DMS 273 (cell line): ENCODE data around the gene ERGIC1.

Experiments
- DNase-seq: peaks from one replicate; lab custom pipeline; 2025; ENCODE audit not compliant: unreplicated experiment; lab: John Stamatoyannopoulos, UW

ERGIC1 gene

GRCh38 chr5:172942556-172942955 lies 108.5 kb downstream of the ERGIC1 start:
- no peak for DNase-seq

- DNase-seq: peak; percentile 71
Observed at GRCh38 chr5:172943283-172943841, 109.3 kb downstream of the ERGIC1 start.

GRCh38 chr5:172943906-172944305 lies 109.9 kb downstream of the ERGIC1 start:
- no peak for DNase-seq

GRCh38 chr5:172944741-172945140 lies 110.7 kb downstream of the ERGIC1 start:
- no peak for DNase-seq

- DNase-seq: no peak
Observed at GRCh38 chr5:172945151-172945550, 111.1 kb downstream of the ERGIC1 start.

- DNase-seq: no peak
Observed at GRCh38 chr5:172946146-172946545, 112.1 kb downstream of the ERGIC1 start.

- DNase-seq: no peak
Observed at GRCh38 chr5:172949426-172949825, 115.4 kb downstream of the ERGIC1 start.

- DNase-seq: no peak
Observed at GRCh38 chr5:172950176-172950965, 116.3 kb downstream of the ERGIC1 start.

- no peak for DNase-seq
Observed at GRCh38 chr5:172951371-172952033, 117.5 kb downstream of the ERGIC1 start.

- no peak for DNase-seq
Observed at GRCh38 chr5:172952034-172952511, 118.0 kb downstream of the ERGIC1 start.

- no peak for DNase-seq
Observed at GRCh38 chr5:172953776-172954675, 120.0 kb downstream of the ERGIC1 start.

- no peak for DNase-seq
Observed at GRCh38 chr5:172954751-172955159, 120.7 kb downstream of the ERGIC1 start.

GRCh38 chr5:172956228-172956627 lies 122.2 kb downstream of the ERGIC1 start:
- DNase-seq: no peak

- peak; percentile 18 for DNase-seq
Observed at GRCh38 chr5:172956936-172957335, 122.9 kb downstream of the ERGIC1 start.

- no peak for DNase-seq
Observed at GRCh38 chr5:172957458-172957857, 123.4 kb downstream of the ERGIC1 start.

GRCh38 chr5:172958331-172959046 lies 124.4 kb downstream of the ERGIC1 start:
- peak; percentile 78 for DNase-seq

GRCh38 chr5:172959824-172960799 lies 126.1 kb downstream of the ERGIC1 start:
- no peak for DNase-seq

- no peak for DNase-seq
Observed at GRCh38 chr5:172969921-172970320, 135.9 kb downstream of the ERGIC1 start.

- DNase-seq: no peak
Observed at GRCh38 chr5:172971482-172971881, 137.4 kb downstream of the ERGIC1 start.
